Cortex of kidney (tissue), 1 donor: Measurements from ENCODE around the gene UBQLN1.

ENCODE experiments used
- DNase-seq: peaks from one replicate; lab custom pipeline; 2025; lab: John Stamatoyannopoulos, UW

Gene UBQLN1

DNA sequence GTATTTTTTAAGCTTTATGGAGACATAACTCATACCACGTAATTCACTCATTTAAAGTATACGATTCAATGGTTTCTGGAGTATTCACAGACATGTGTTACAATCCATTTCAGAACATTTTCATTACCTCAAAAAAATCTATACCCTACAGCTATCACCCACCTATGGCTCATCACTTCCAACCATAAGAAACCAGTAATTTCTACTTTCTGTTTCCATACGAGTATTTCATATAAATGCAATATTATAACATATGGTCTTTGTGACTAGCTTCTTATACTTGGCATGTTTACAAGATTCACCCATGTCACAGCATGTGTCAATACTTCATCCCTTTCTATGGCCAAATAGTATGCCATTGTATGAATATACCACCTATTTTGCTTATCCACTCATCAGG is 18.8 kb downstream of the UBQLN1 start:
- no peak for DNase-seq

DNA sequence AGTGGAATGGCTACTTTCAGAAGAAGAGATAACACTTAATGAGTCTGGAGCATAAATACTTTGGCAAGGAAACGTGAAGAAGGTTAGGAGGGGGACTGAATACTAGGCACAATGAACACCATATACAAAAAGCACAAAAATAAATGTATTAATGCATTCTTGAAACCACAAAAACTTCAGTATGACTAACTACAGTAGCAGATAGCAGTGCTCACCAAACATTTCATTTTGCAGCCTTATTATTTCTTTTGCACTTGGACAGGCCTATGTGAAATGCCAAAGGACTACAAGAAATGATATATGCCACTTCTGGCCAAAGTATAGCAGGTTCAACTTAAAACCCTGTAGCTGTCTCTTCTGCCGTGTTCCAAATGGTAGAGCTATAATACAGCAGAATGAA is 26.3 kb downstream of the UBQLN1 start:
- DNase-seq, result no peak

DNA sequence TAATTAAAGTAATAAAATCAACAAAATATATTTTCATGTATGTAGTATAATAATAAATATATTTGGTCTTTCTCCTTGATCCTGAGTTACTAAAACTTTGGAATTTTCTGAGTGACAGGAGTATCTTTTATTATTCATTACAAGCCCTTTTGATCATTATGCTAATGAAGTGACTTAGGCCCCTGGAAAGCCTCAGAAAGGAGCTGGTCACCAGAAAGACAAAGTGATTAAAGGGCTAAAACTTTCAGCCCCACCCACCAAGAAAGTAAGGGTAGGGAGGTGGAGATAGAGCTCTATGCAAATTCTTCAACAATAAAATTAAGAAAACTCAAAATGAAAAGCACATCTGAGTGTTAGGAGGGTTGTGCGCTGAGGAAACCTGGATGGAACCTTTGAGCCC is 27.5 kb downstream of the UBQLN1 start:
- no peak for DNase-seq

DNA sequence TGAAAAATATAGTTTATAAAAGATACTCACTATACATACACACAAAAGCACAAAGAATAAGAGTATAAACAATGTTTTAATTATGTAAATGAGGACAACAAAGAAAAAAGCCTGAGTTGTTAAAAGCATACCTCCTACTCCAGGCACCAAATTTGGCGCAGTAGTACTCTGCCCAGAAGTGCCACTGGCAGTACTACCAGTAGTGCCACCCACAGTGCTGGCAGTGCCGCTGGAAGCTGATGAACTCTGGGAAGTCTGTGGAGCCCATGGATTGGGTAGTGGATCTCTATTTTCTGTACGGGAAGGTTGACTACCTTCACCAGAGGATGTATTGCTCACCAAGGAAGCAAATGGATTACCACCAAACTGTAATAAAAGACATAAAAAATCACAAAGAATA is 30.2 kb downstream of the UBQLN1 start:
- DNase-seq, result no peak

DNA sequence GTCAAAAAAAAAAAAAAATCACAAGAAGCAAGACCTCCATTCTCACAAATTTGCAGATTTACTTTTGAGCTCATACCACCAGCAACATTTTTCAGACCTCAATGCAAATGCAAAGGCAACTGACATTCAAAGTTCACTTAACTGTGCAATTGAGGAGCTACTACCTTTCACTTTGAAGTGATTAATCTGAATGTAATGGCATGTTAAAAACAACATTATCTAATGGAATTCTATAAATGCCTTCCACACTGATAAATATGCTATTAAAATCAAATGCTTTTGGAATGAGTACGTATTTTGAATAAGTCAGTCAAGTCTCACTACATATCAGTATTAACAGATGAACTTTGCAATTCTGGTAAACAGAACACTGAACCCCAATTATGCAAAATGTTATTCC is 32.3 kb downstream of the UBQLN1 start:
- no peak for DNase-seq

DNA sequence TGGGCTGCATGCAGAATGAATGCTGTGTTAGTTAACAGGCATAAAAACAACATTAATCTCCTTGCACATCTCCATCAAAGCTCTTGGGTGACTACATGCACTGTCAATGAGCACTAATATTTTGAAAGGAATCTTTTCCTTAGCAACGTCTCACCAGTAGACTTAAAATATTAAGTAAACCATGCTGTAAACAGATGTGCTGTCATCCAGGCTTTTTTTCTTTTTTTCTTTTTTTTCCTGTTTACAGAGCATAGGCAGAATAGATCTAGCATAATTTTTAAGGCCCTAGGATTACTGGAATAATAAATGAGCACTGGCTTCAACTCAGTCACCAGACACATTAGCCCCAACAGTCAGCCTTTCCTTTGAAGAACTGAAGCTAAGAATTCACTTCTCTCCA is 36.3 kb downstream of the UBQLN1 start:
- no peak for DNase-seq

DNA sequence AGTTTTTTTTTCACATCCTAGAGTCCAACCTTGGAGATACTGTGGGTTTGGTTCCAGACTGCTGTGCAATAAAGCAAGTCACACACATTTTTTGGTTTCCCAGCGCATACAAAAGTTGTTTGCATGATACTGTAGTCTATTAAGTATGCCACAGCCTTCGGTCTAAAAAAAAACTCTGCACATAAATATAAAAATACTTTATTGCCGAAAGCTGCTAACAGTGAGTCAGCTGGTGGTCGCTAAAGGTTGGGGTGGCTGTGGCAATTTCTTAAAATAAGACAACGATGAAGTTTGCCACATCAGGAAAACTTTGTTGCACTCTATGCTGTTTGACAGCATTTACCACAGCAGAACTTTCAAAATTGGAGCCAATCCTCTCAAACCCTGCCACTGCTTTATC is 37.4 kb downstream of the UBQLN1 start:
- DNase-seq, result no peak

DNA sequence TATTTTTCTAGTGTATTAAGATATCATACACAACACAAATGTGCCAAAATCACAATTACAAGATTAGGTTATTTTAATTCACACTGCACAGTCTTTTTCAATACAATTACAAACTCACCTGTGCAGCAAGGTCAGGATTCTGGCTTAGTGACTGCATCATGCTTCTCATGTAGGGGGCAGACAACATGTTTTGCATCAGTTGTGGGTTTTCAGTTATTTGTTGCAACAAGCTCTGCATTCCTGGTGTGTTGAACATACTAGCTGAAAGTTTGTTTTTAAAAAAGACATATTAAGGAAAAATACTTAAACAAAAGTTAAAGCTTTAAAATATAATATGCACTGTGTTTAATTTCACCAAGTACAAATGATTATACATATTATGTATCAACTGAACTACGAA is 38.7 kb downstream of the UBQLN1 start:
- no peak for DNase-seq

DNA sequence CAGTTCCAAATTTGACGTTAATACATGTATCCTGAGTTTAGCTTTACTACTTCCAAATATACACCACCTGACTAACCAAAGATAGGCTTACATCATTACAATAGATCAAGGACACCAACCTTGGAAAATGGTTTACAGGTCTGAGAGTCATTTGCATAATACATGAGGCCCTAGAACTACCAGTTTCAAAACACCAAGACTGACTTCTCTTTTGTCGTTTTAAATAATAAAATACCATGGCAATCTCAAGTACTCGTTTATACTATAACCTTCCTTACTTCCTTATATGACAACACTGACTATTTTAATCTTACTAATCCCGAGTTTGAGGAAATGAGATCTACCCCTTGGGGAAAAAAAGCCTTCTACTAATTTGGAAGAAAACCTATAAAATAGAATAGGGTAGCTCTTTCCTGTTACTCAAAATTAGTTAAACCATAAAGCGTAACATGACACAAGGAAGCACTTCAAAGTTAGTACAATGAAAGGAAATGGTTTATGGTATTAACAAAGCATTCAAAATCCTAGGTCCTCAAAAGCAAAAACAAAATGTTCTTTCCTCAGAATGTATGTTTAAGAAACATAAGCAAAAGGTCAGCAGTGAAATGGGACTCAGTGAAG is 42.1 kb downstream of the UBQLN1 start:
- no peak for DNase-seq

DNA sequence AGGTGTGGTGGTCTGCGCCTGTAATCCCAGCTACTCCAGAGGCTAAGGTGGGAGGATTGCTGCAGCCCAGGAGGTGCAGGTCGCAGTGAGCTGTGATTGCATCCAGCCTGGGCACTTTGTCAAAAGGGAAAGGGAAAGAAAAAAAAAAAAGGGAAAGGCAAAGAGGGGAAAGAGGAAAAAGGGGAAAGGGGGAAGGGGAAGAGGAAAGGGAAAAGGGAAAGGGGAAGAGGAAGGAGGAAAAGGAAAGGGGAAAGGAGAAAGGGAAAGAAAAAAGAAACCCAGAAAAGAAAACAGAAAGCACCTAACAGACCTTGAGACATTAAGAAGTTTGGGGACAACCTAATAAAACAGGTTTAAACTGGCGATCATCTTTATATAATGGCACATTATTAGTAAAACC is 44.8 kb downstream of the UBQLN1 start:
- DNase-seq, result no peak

DNA sequence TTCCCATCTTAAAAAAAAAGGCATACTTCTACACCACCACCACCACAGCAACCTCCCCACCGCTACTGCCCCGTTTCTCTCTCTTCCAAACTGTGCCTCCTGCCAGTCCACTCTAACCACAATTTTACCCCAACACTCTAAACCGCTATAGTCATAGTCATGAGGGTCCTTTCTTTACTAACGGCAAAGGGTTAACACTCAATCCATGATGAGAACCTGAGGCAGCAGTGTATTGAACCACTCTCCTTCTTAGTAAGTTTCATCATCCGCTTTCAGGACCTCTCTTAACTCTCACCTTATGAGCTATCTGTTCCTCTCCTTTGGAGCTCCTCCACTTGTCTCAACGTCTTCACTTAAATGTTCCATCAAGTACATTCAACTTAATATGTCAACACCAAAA is 50.8 kb downstream of the UBQLN1 start:
- DNase-seq, result no peak

DNA sequence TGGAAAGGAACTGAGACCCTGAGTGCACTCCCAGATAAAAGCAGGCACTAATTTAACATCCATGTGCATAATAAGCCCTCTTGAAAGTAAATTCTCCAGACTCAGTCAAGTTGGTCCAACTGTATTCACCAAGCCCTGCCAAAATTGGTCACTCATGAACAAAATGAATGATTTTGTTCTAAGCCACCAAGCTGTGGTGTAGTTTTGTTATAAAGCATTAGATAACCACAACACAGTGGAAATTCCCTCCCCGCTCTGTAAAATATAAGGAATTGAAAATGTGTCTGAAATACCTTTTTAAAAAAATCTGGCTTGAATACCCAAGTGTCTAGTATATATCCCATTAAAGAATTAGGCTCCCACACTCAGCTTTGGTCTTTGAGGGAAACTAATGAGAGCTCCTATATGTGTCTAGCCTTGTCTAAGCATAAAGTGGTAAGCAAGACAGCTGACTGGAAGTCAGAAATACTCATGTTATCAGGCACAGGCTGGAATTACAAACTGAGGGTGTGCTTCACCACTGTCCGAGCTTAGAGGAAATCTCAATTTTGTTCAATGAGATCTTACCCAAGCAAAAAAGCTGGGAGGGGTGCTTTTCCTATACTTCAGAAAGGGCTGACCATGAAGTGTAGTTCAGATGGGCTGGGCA is 51.6 kb downstream of the UBQLN1 start:
- no peak for DNase-seq

DNA sequence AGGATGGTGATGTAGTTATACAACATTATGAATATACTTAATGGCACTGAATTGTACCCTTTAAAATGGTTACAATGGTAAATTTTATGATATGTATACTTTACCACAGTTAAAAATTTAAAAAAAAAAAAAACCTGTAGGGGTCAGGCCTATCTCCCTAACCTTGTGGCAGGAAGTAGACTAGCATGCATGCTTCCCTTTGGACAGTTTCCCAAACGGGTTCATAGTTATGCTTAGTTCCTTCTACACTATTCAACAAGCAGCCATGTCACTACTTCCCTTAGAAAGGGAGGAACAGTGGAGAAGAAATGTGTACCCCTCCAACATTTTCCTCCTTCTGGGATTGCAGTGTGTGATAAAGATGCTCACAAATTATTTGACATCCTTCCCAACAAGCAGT is 52.3 kb downstream of the UBQLN1 start:
- no peak for DNase-seq

DNA sequence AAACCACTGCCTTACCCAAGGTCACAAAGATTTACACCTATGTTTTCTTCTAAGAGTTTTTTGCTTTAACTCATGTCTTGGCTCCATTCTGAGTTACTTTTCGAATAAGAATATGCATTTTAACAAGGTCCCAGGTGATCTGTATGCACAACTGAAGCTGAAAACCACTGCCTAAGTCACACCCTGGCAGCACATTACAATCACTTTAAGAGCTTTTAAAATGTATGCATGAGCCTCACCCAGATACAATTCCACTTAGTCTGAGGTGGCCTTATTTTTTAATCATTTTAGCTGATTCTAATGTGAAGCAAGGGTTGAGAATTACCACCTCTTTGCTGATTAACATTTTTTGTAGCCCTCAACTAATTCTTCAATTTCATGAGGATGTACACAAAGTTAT is 55.3 kb downstream of the UBQLN1 start:
- DNase-seq, result no peak

DNA sequence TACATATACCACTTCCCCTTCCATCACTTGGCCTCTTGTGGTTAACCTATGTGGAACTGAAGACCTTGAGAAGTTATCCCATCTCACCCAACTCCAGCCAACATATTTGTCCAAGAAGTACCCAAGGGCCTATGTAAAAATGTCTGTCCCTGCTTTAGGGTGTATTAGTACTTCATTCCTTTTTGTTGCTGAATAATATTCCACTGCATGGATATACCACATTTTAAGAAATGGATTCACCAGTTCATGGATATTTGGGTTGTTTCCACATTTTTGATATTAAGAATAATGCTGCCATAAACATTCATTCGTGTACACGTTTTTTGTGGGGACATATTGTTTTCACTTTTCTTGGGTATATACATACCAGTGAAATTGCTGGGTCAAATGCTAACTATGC is 56.2 kb downstream of the UBQLN1 start:
- no peak for DNase-seq

DNA sequence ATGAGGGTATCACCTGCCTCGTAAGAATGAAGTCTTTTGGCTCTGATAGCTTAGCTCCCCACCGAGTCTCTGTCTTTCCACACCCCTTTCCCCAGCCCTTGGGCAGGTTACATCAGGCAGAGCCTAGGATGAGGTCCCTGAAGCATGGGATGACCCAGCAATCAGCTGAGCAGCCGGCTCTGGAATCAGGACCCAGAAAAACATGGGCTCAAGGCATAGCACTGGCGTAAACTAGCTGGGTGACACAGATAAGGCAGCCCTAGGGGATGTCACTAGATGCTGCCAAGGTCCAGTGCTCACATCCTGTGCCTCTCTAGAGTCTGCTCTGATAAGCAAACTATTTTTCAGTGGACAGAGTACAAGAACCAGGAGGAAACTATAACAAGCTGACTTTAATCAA is 58.2 kb downstream of the UBQLN1 start:
- DNase-seq, result no peak

DNA sequence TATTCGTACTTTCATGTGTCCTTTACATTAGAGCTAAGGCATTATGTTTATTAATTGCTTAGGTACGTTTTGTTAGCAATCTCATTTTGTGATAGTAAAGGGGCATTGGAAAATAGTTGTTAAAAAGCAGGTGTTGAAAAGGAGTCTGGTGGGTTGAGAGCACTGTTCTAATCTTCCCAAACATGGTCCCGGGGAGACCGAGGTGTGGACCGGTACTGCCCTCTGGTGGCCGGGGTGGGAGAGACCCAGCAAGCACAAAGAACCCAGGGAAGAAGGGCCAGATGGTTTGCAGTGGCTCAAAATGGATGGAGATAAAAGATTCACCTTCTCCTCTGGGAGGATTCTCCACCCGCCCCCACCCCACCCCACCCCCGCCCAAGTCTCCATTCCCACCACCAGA is 58.7 kb downstream of the UBQLN1 start:
- no peak for DNase-seq

DNA sequence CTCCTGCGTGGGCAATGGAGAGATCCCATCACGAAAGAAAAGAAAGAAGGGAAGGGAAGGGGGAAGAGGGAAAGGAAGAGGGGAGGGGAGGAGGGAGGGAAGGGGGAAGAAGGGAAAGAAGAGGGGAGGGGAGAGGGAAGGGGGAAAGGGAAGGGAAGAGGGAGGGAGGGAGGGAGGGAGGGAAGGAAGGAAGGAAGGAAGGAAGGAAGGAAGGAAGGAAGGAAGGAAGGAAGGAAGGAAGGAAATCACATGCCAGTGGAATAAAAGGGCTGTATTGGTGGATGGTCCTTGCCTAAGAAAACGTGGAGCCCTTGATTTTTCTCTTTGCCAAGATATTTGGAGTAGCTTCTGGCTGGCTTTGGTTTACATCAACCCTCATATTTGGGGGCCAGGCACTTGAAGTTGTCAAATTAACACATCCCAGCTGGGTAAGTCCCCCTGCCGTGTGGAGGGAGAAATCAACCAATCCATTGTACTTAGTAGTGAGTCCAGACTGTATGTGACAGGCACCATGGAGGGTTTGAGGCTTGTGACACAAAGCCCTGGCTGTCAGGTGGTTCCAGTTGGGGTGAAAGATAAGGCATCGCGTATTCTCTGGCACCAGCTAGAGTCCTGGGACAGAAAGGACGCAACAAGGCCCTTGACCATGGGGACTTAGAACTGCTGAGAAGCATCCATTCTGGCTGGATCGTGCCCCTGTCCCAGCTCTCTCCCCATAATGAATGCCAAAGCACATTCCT is 61.1 kb downstream of the UBQLN1 start:
- DNase-seq, result no peak

DNA sequence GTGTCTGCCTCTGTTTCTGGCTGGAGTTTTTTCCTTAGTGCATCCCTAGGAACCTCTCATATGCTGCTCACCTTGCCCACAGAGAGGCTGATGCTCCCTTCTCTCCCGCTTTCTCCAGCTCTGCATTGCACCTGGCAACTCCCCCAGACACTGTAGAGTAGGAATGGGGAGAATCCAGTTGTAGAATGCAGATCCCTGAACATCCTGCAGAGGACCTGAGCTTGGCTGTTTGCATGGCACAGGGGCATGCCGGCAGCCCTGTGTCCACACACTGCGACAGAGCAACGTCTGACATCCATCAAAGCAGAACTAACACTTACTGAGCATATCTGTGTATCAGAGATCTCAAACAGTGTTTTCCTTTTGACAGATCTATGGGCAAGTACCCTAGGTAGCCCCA is 65.0 kb downstream of the UBQLN1 start:
- DNase-seq, result no peak

DNA sequence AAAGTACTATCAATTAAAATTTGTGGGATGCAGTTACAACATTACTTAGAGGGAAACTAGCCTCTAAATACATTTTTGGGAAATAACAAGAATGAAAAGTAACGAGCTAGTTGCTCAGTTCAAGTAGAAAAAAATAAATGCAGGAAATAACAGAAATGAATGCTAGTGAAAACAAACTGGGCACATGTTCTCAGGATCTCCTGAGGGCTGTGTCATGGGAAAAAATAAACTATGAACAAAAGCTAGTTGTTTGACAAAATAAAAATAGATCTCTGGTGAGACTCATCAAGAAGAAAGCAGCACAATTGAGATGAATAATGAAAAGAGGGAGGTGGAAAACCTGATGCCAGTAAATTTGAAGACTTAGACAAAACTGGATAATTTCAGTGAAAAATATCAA is 68.5 kb downstream of the UBQLN1 start:
- DNase-seq, result no peak

DNA sequence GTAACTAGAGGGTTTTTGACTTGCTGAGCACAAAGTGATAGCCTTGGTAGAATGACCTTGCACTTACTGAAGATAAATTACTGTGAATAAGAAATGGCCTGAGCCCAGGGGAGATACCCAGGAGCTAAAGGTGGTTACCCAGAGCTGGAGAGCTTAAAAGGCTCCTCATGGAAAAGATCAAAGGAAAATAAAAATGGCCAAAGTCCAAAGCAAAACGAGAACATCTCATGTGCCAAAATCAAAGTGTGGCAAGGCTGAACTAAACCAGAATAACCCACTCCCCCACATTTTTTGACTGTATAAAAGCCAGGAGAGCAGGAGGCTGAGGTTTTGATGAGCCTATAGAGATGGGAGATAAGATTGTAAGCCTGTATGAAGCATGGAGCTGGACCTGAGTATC is 70.4 kb downstream of the UBQLN1 start:
- DNase-seq, result no peak

DNA sequence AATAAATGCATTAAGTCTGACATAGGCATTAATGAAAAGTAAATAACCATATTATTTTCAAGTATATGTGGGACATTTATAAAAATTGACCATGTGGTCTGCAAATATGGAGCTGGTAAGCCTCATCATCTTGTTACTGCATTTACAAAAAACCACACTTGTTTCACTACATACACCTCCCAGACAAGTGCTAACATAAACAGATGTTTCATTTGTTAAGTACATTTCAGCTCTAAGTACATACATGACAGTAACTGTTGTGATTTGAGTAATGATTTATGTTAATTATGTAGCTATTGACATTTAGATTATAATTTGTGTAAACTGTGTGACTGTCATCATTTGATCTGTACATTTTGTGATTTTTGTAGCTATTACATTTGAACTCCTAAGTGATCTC is 70.9 kb downstream of the UBQLN1 start:
- DNase-seq, result no peak

DNA sequence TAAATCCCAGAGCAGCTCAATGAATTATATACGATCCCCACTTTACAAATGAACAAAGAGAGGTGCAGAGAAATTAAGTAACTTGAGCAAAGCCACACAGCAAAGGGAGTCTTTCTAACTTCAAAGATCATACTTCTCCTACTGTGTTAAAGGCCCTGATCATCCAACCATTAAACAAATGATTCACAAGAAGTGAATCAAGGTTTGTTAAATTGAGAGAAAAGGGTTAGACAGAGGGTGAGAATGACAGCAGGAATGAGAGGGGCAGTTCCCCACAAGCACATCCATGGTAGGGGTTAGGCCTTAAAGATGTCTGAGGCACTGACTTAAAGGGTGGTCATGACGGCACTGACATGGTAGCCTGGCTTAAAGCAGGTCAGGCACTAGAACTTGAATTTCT is 74.1 kb downstream of the UBQLN1 start:
- no peak for DNase-seq

DNA sequence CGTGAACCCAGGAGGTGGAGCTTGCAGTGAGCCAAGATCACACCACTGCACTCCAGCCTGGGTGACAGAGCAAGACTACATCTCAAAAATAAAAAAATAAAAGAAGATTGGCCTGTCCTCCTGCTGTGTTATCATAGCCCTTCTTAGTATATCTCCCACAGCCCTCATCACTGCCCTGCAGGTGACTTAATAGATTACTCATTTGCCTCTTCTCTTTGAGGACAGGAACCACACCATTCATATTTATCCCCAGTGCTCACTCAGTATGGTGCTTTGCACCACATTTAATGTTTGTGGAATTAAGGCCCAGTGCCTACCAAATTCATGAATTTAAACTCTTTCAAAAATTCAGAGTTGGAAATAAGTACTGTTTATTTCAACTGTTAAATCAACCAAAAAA is 74.5 kb downstream of the UBQLN1 start:
- DNase-seq, result no peak
